ENCODE measurements around the gene EHMT1.

The EHMT1 gene

GRCh38 chr9:137742698-137743097 lies 123.9 kb downstream of the EHMT1 start:
- no peak overlapping the region for H3K4me3 ChIP-seq (ENCODE audit: low read length, poor library complexity, severe bottlenecking)
- TF ChIP-seq CTCF (conservative IDR thresholded peaks at IDR 0.05; ENCODE audit: low read length) = no peak
- TF ChIP-seq EZH2phosphoT487 (IDR thresholded peaks at IDR 0.05; ENCODE audit: borderline replicate concordance) = no peak
- no peak overlapping the region for H3K9ac ChIP-seq (ENCODE audit: low read depth, low read length, poor library complexity, severe bottlenecking)
- no peaks in the 10 kb centered on the region for H3K9me2 ChIP-seq (replicated peaks; ENCODE audit: low read depth, low read length)
- no peaks in the 10 kb centered on the region for H3F3A ChIP-seq (ENCODE audit: low read depth)
- H3K36me3 ChIP-seq (ENCODE audit: insufficient read depth, low read length) = peaks cover 42% of the 10 kb centered on the region; the same call in 1 of the 2 replicates
- H3K79me2 ChIP-seq (ENCODE audit: insufficient read depth, low read length) = no peaks in the 10 kb centered on the region
- no peaks in the 10 kb centered on the region for H3K27me3 ChIP-seq (ENCODE audit: insufficient read depth, low read length, poor library complexity, severe bottlenecking)
- H3K9me3 ChIP-seq (ENCODE audit: insufficient read depth, low read depth, low read length) = no peaks in the 10 kb centered on the region
- peaks cover 7% of the 10 kb centered on the region for H3K4me1 ChIP-seq (ENCODE audit: insufficient read depth, low read length, poor library complexity, severe bottlenecking)
- no peak overlapping the region for H2AFZ ChIP-seq (ENCODE audit: low read length)
- H4K20me1 ChIP-seq (ENCODE audit: insufficient read depth, low read length, poor library complexity, severe bottlenecking) = peaks cover 2% of the 10 kb centered on the region
- H3K4me2 ChIP-seq (ENCODE audit: low read depth, low read length, poor library complexity, severe bottlenecking) = no peak overlapping the region

GRCh38 chr9:137743695-137744094 lies 124.9 kb downstream of the EHMT1 start:
- Histone ChIP-seq H3K9me2 (replicated peaks; ENCODE audit: low read depth, low read length) (no peaks in the 10 kb centered on the region), H3K27me3 (ENCODE audit: insufficient read depth, low read length, poor library complexity, severe bottlenecking) (no peaks in the 10 kb centered on the region), H3K9ac (ENCODE audit: low read depth, low read length, poor library complexity, severe bottlenecking) (no peak overlapping the region), H4K20me1 (ENCODE audit: insufficient read depth, low read length, poor library complexity, severe bottlenecking) (peaks cover 2% of the 10 kb centered on the region), H3K4me1 (ENCODE audit: insufficient read depth, low read length, poor library complexity, severe bottlenecking) (peaks cover 7% of the 10 kb centered on the region), H3K9me3 (ENCODE audit: insufficient read depth, low read depth, low read length) (no peaks in the 10 kb centered on the region), H3K4me2 (ENCODE audit: low read depth, low read length, poor library complexity, severe bottlenecking) (no peak overlapping the region), H3K4me3 (ENCODE audit: low read length, poor library complexity, severe bottlenecking) (no peak overlapping the region), H2AFZ (ENCODE audit: low read length) (no peak overlapping the region), H3F3A (ENCODE audit: low read depth) (no peaks in the 10 kb centered on the region), H3K79me2 (ENCODE audit: insufficient read depth, low read length) (no peaks in the 10 kb centered on the region), H3K36me3 (ENCODE audit: insufficient read depth, low read length) (peaks cover 50% of the 10 kb centered on the region; the same call in 1 of the 2 replicates)
- TF ChIP-seq EZH2phosphoT487 (IDR thresholded peaks at IDR 0.05; ENCODE audit: borderline replicate concordance) (no peak), CTCF (conservative IDR thresholded peaks at IDR 0.05; ENCODE audit: low read length) (no peak)

GRCh38 chr9:137744632-137745183 lies 125.9 kb downstream of the EHMT1 start:
- Histone ChIP-seq H3K9ac (ENCODE audit: low read depth, low read length, poor library complexity, severe bottlenecking) (no peak overlapping the region), H4K20me1 (ENCODE audit: insufficient read depth, low read length, poor library complexity, severe bottlenecking) (peaks cover 2% of the 10 kb centered on the region), H3K4me2 (ENCODE audit: low read depth, low read length, poor library complexity, severe bottlenecking) (no peak overlapping the region), H3F3A (ENCODE audit: low read depth) (no peaks in the 10 kb centered on the region), H3K9me3 (ENCODE audit: insufficient read depth, low read depth, low read length) (no peaks in the 10 kb centered on the region), H3K79me2 (ENCODE audit: insufficient read depth, low read length) (no peaks in the 10 kb centered on the region), H3K36me3 (ENCODE audit: insufficient read depth, low read length) (peaks cover 50% of the 10 kb centered on the region; the same call in 1 of the 2 replicates), H3K4me1 (ENCODE audit: insufficient read depth, low read length, poor library complexity, severe bottlenecking) (peaks cover 7% of the 10 kb centered on the region), H2AFZ (ENCODE audit: low read length) (no peak overlapping the region), H3K9me2 (replicated peaks; ENCODE audit: low read depth, low read length) (no peaks in the 10 kb centered on the region), H3K27me3 (ENCODE audit: insufficient read depth, low read length, poor library complexity, severe bottlenecking) (no peaks in the 10 kb centered on the region), H3K4me3 (ENCODE audit: low read length, poor library complexity, severe bottlenecking) (no peak overlapping the region)
- no peak for TF ChIP-seq EZH2phosphoT487 (IDR thresholded peaks at IDR 0.05; ENCODE audit: borderline replicate concordance)
- TF ChIP-seq CTCF (conservative IDR thresholded peaks at IDR 0.05; ENCODE audit: low read length) = no peak

Measured in Loucy (cell line).